GM23248 (cell line): Measurements from ENCODE around the gene CTNND2.

Source experiments
- EZH2 ChIP-seq: fragments of 200-600 bp; sonication (generic); IDR thresholded peaks from 2 replicates; pipeline ENCODE4 v1.6.1; 2018; ENCODE audit warnings: antibody characterized with exemption, mild to moderate bottlenecking; ENCODE audit not compliant: insufficient read depth, poor library complexity, severe bottlenecking
- EZH2phosphoT487 ChIP-seq: fragments of 200-600 bp; sonication (generic); IDR thresholded peaks from 2 replicates; pipeline ENCODE4 v1.6.1; 2018; ENCODE audit warnings: antibody characterized with exemption, moderate library complexity, mild to moderate bottlenecking, low read depth; ENCODE audit not compliant: insufficient read depth

- TF ChIP-seq EZH2 (no peak), EZH2phosphoT487 (no peak)
Measured at GRCh38 chr5:11684607-11685006, 219.6 kb downstream of the CTNND2 start.
